Ovary (tissue), 9 donors: Measurements from ENCODE around the gene NFE2. TPM values are rescaled to one million over a fixed set of nuclear protein-coding genes. Genes with fewer than 3 reads are reported as not detected.
A peak's percentile ranks its signal among the peaks of the same experiment; 100 is the strongest.

Experiments
- DNase-seq, 5 donors: peaks; one replicate each; pipeline ENCODE4 v3.0.0-alpha.2; 2019 to 2020
- H3K27ac ChIP-seq, 2 donors: fragments of 200-600 bp; one replicate each; pipeline versions ENCODE4 v1.5.1 to v1.8.0; 2019 to 2022
- H3K27me3 ChIP-seq: fragments of 200-600 bp; one replicate; pipeline ENCODE4 v1.8.0; 2022
- H3K36me3 ChIP-seq: fragments of 200-600 bp; sonication (generic); one replicate; pipeline ENCODE4 v1.5.1; 2019
- H3K4me1 ChIP-seq: one replicate; pipeline ENCODE4 v1.8.1; 2013; ENCODE audit warnings: mild to moderate bottlenecking, moderate library complexity; ENCODE audit not compliant: insufficient read depth
- H3K4me3 ChIP-seq: fragments of 200-600 bp; sonication (generic); one replicate; pipeline ENCODE4 v1.5.1; 2017
- H3K9me3 ChIP-seq, 2 donors: fragments of 200-600 bp in 1 of 2; sonication (generic) in 1 of 2; one replicate each; pipeline versions ENCODE4 v1.5.1 to v1.8.1; 2013 to 2019; ENCODE audit warnings: mild to moderate bottlenecking in 1 of 2, moderate library complexity in 1 of 2
- EP300 ChIP-seq: sonication (generic); formaldehyde crosslinking; IDR thresholded peaks from one replicate; pipeline ENCODE4 v1.6.1; 2017; ENCODE audit warnings: antibody characterized with exemption
- POLR2A ChIP-seq: fragments of 450-650 bp; IDR thresholded peaks from one replicate; pipeline ENCODE4 v1.6.1; 2017; ENCODE audit warnings: antibody characterized with exemption, mild to moderate bottlenecking, moderate library complexity
- WGBS, 3 donors: extraction: QIAGEN DNeasy Blood & Tissue Kit in 1 of 3; methylation state at CpG; one replicate each; pipeline versions ENCODE4 v1.1.5 to v1.1.7; 2013 to 2017; 5-methylcytosine and 5-hydroxymethylcytosine counted together
- intact Hi-C, 4 donors: fragments of 100-400 bp; cut with DNase I; formaldehyde crosslinking; loops; one replicate each; pipeline versions ENCODE4 v1.11.0 to v1.15.1; 2022 to 2023
- polyA plus RNA-seq, 2 donors: library from polyadenylated mRNA; stranded (reverse); fragments of 200-250 nt in 1 of 2; fragments of 350-450 nt in 1 of 2; fragmentation: Illumina TruSeq in 1 of 2; extraction: RNeasy Lipid Tissue Mini Kit (QIAGEN cat#74804) in 1 of 2; gene quantifications; one replicate each; pipeline ENCODE4 v1.2.3, GENCODE V29; 2013 to 2014
- total RNA-seq, 7 donors: library from RNA; depleted of rRNA in 2 of 7; stranded (reverse); fragments of >200 nt in 2 of 7; fragmentation: NEBNext Ultra II Directional in 3 of 7; extraction: Animal tissue kit (Norgen Biotek cat#: 25700) in 3 of 7; gene quantifications; one replicate each; pipeline versions ENCODE4 v1.1.0 to v1.2.4, GENCODE V29; 2016 to 2023
- TF ChIP-seq, protein P1 (sequence below), 3 donors: fragments of 450-650 bp in 2 of 3; fragments of 200-600 bp in 1 of 3; IDR thresholded peaks; one replicate each; pipeline versions ENCODE4 v1.5.1 to v1.8.0; 2016 to 2022; ENCODE audit warnings: antibody characterized with exemption in 3 of 3, mild to moderate bottlenecking in 1 of 3
- donor health status: DM: no; HTN: no; CAD: no; lungs with moderate emphysema.
- donor health status: DM: no; HTN: no; CAD: no.
- donor health status: Bipolar disorder and iron deficiency.
- donor health status: DM: yes; HTN: yes; CAD: no.
- donor health status: DM: no; HTN: no; CAD: no.
- donor health status: DM: yes; HTN: yes; CAD: no.

NFE2 gene
- total and polyA plus RNA-seq, 9 donors, result 0.05 to 0.54 (median 0.33) TPM; not detected in 2

GRCh38 chr12:54279227-54279631 is 21.6 kb downstream of the NFE2 start:
- peak overlapping the region; percentile 26 to 96 for H3K27ac ChIP-seq
- TF ChIP-seq, protein P1, sequence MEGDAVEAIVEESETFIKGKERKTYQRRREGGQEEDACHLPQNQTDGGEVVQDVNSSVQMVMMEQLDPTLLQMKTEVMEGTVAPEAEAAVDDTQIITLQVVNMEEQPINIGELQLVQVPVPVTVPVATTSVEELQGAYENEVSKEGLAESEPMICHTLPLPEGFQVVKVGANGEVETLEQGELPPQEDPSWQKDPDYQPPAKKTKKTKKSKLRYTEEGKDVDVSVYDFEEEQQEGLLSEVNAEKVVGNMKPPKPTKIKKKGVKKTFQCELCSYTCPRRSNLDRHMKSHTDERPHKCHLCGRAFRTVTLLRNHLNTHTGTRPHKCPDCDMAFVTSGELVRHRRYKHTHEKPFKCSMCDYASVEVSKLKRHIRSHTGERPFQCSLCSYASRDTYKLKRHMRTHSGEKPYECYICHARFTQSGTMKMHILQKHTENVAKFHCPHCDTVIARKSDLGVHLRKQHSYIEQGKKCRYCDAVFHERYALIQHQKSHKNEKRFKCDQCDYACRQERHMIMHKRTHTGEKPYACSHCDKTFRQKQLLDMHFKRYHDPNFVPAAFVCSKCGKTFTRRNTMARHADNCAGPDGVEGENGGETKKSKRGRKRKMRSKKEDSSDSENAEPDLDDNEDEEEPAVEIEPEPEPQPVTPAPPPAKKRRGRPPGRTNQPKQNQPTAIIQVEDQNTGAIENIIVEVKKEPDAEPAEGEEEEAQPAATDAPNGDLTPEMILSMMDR (IDR thresholded peaks at IDR 0.05), result no peak
- peak; percentile 66 for TF ChIP-seq POLR2A
- no peak for TF ChIP-seq EP300
- no peaks in the 10 kb centered on the region for H3K9me3 ChIP-seq
- no peaks in the 10 kb centered on the region for H3K36me3 ChIP-seq
- WGBS, 3 donors, result 0% methylated on average over 19 of the region's 19 CpGs
- intact Hi-C loops, result loop anchor here in 1 of 4 donors (1.0 kb wide), 1 partner anchor 46 kb away; the partner anchor contains the start of gene COPZ1
- H3K4me1 ChIP-seq, result peaks cover 6% of the 10 kb centered on the region
- H3K27me3 ChIP-seq, result no peaks in the 10 kb centered on the region
- no peak for DNase-seq
- peak overlapping the region; percentile 65 for H3K4me3 ChIP-seq

DNA sequence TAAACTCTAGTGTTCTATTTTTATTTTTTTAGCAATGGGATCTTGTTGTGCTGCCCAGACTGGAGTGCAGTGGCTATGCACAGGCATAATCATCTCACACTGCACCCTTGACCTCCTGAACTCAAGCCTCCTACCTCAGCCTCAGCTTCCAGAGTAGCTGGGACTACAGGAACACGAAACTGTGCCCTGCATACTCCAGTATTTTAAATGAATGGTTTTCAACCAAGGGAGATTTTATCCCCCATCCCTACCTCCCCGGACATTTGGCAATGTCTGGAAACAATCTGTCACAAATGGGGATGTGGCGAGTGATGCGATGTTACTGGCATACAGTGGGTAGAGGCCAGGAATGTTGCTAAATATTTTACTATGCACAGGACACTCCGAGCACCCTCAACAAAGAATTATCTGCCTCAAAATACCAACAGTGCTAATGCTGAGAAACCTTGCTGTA is 23.0 kb downstream of the NFE2 start:
- intact Hi-C loops, result no loop called here
- no peaks in the 10 kb centered on the region for H3K36me3 ChIP-seq
- H3K9me3 ChIP-seq, result no peaks in the 10 kb centered on the region
- peaks cover 4% of the 10 kb centered on the region for H3K4me1 ChIP-seq
- DNase-seq, result no peak
- WGBS, 3 donors, result 21 to 35% (median 25%) methylated on average over 5 of the region's 5 CpGs
- H3K27me3 ChIP-seq, result no peaks in the 10 kb centered on the region
- H3K27ac ChIP-seq, result no peak overlapping the region
- no peak overlapping the region for H3K4me3 ChIP-seq
- no peak for TF ChIP-seq POLR2A
- TF ChIP-seq EP300, result no peak
- TF ChIP-seq, protein P1 (IDR thresholded peaks at IDR 0.05), result no peak

GRCh38 chr12:54276368-54276767 is 24.4 kb downstream of the NFE2 start:
- no peak for DNase-seq
- Histone ChIP-seq H3K27ac (no peak overlapping the region), H3K4me1 (peaks cover 4% of the 10 kb centered on the region), H3K9me3 (no peaks in the 10 kb centered on the region), H3K36me3 (no peaks in the 10 kb centered on the region), H3K4me3 (no peak overlapping the region), H3K27me3 (no peaks in the 10 kb centered on the region)
- TF ChIP-seq POLR2A (no peak), EP300 (no peak)
- TF ChIP-seq, protein P1 (IDR thresholded peaks at IDR 0.05), result no peak
- 85 to 91% (median 89%) methylated on average over 3 of the region's 3 CpGs for whole genome bisulfite sequencing, 3 donors
- intact Hi-C loops, result no loop called here

- H3K9me3 ChIP-seq, result no peaks in the 10 kb centered on the region
- no peak for DNase-seq
- intact Hi-C loops, result no loop called here
- H3K4me1 ChIP-seq, result peaks cover 4% of the 10 kb centered on the region
- no peak overlapping the region for H3K27ac ChIP-seq
- WGBS, 3 donors, result 95% methylated on average over 2 of the region's 2 CpGs
- no peak overlapping the region for H3K4me3 ChIP-seq
- TF ChIP-seq, protein P1 (IDR thresholded peaks at IDR 0.05), result no peak
- no peak for TF ChIP-seq POLR2A
- TF ChIP-seq EP300, result no peak
- no peaks in the 10 kb centered on the region for H3K36me3 ChIP-seq
- no peaks in the 10 kb centered on the region for H3K27me3 ChIP-seq
These were observed 26.8 kb downstream of the NFE2 start for GRCh38 chr12:54273981-54274380.

- 11 to 24% (median 12%) methylated on average over 1 of the region's 1 CpG for WGBS, 3 donors
- H3K4me1 ChIP-seq, result no peaks in the 10 kb centered on the region
These were observed 28.6 kb downstream of the NFE2 start for GRCh38 chr12:54272214-54272613.

More at GRCh38 chr12:54272214-54272613, 28.6 kb downstream of the NFE2 start:
- Histone ChIP-seq H3K4me3 (no peak overlapping the region), H3K27ac (no peak overlapping the region), H3K9me3 (no peaks in the 10 kb centered on the region), H3K27me3 (no peaks in the 10 kb centered on the region), H3K36me3 (no peaks in the 10 kb centered on the region)
- intact Hi-C loops, result no loop called here
- DNase-seq, result no peak
- TF ChIP-seq POLR2A (no peak), EP300 (no peak)
- TF ChIP-seq, protein P1 (IDR thresholded peaks at IDR 0.05), result no peak
